ENCODE data around the gene JAG1. TPM values are rescaled to one million over a fixed set of nuclear protein-coding genes. Genes with fewer than 3 reads are reported as not detected.

JAG1 gene
- total and polyA plus RNA-seq, 9 of the 15 experiments (the other 6 are each of a cell fraction or from before 2014, with no cell fraction given), result 0.04 to 0.40 (median 0.07) TPM

- Histone ChIP-seq H3K9me1 (ENCODE audit: control insufficient read depth, insufficient read depth, low read length) (no peaks in the 10 kb centered on the region), H2AFZ (ENCODE audit: low read depth, low read length) (no peak overlapping the region), H3K4me2 (ENCODE audit: insufficient read depth, low read length) (no peak overlapping the region), H3K9me3 (replicated peaks; ENCODE audit: control insufficient read depth, insufficient read depth, low read depth, low read length) (no peaks in the 10 kb centered on the region), H4K20me1 (replicated peaks; ENCODE audit: control insufficient read depth, insufficient read depth, low read length) (no peaks in the 10 kb centered on the region), H3K9ac (ENCODE audit: insufficient read depth in 1 of 2, low read depth in 2 of 2, low read length in 2 of 2) (no peak overlapping the region), H3K27me3 (ENCODE audit: control insufficient read depth in 2 of 2, insufficient read depth in 2 of 2, low read length in 2 of 2) (peaks cover 3 to 9% of the 10 kb centered on the region in 2 experiments; a peak in 2 of 5 replicates), H3K4me3 (no peak overlapping the region), H3K79me2 (ENCODE audit: control insufficient read depth, insufficient read depth, low read length) (no peaks in the 10 kb centered on the region), H3K27ac (ENCODE audit: extremely low read depth, low read depth, low read length) (no peak overlapping the region), H3K4me1 (replicated peaks in 1 of 2; ENCODE audit: control insufficient read depth in 2 of 2, insufficient read depth in 2 of 2, low read length in 2 of 2) (no peaks in the 10 kb centered on the region), H3K36me3 (ENCODE audit: control insufficient read depth, insufficient read depth, low read length) (no peaks in the 10 kb centered on the region)
- in situ Hi-C loops (cut with MboI) (no loop called here), intact Hi-C loops (cut with micrococcal nuclease) (no loop called here)
- ATAC-seq (no peak), DNase-seq (ENCODE audit: extremely low read depth in 1 of 4, low spot score in 3 of 4) (no peak), FAIRE-seq (no peak)
- 33% methylated on average over 3 of the region's 5 CpGs for WGBS (ENCODE audit: insufficient coverage, low coverage, missing lambda C conversion rate)
- TF ChIP-seq BRD9 (IDR thresholded peaks at IDR 0.05; ENCODE audit: low read depth, partially characterized antibody) (no peak), GATAD2B (IDR thresholded peaks at IDR 0.05; ENCODE audit: borderline replicate concordance) (no peak), SMARCA4 (IDR thresholded peaks at IDR 0.05) (no peak), MITF (IDR thresholded peaks at IDR 0.05) (no peak), NONO (IDR thresholded peaks at IDR 0.05; ENCODE audit: low read depth in 2 of 2, low read length in 1 of 2) (no peak), LEF1 (IDR thresholded peaks at IDR 0.05) (no peak), FOXO4 (CRISPR knock-in tag; IDR thresholded peaks at IDR 0.05) (no peak), CBFA2T2 (conservative IDR thresholded peaks at IDR 0.05) (no peak), HLTF (IDR thresholded peaks at IDR 0.05) (no peak)
- CTCF ChIA-PET (ENCODE audit: low intra/inter-chr PET ratio), result no interaction called here
- BruUV-seq (replicated peaks), result no TSS peak
- POLR2A ChIA-PET, result no interaction called here
These were observed 40.1 kb downstream of the JAG1 start for GRCh38 chr20:10633718-10634117.

Data from K562 (cell line).